PC-9 (cell line): ENCODE data around the gene CAST. TPM values are rescaled to one million over a fixed set of nuclear protein-coding genes. Genes with fewer than 3 reads are reported as not detected.

Source experiments
- BruUV-seq: library from RNA; stranded (reverse); fragments of 400-500 nt; replicated peaks from 2 replicates; lab custom pipeline; 2021; lab: Mats Ljungman, UMichigan
- CTCF ChIA-PET: fragments of 300-600 bp; sonication (Branson Sonifier 250); formaldehyde crosslinking; loops from one replicate; lab custom pipeline; 2022; ENCODE audit warnings: antibody characterized with exemption; lab: Charles Lee
- POLR2A ChIA-PET: fragments of 300-600 bp; sonication (Branson Sonifier 250); formaldehyde crosslinking; loops from one replicate; lab custom pipeline; 2022; ENCODE audit warnings: antibody characterized with exemption; ENCODE audit not compliant: unreplicated experiment; lab: Charles Lee
- DNase-seq, 2 experiments: peaks; one replicate each; pipeline versions ENCODE4 v3.0.0 to v3.0.0-alpha.2; 2015 to 2022; ENCODE audit warnings: mixed read lengths in 1 of 2
- H2AFZ ChIP-seq: fragments of 200-600 bp; sonication (generic); 2 replicates; pipeline ENCODE4 v1.8.1; 2017; ENCODE audit warnings: antibody characterized with exemption
- H3F3A ChIP-seq: fragments of 200-600 bp; sonication (generic); 2 replicates; pipeline ENCODE4 v1.8.1; 2017; ENCODE audit warnings: antibody characterized with exemption, mild to moderate bottlenecking, low read depth; ENCODE audit not compliant: insufficient read depth
- H3K27ac ChIP-seq: fragments of 200-600 bp; sonication (generic); 2 replicates; pipeline ENCODE4 v1.6.1; 2016; ENCODE audit warnings: mixed run types
- H3K27me3 ChIP-seq: fragments of 200-600 bp; sonication (generic); 2 replicates; pipeline ENCODE4 v1.6.1; 2016; ENCODE audit warnings: low read depth, mixed run types; ENCODE audit not compliant: insufficient read depth
- H3K36me3 ChIP-seq: fragments of 200-600 bp; sonication (generic); 2 replicates; pipeline ENCODE4 v1.6.1; 2016; ENCODE audit warnings: low read depth, mixed run types
- H3K4me1 ChIP-seq: fragments of 200-600 bp; sonication (generic); replicated peaks from 2 replicates; pipeline ENCODE4 v1.6.1; 2016; ENCODE audit warnings: mixed run types; ENCODE audit not compliant: insufficient read depth
- H3K4me2 ChIP-seq: fragments of 200-600 bp; sonication (generic); 2 replicates; pipeline ENCODE4 v1.6.1; 2017; ENCODE audit warnings: mixed run types
- H3K4me3 ChIP-seq: fragments of 200-600 bp; sonication (generic); 2 replicates; pipeline ENCODE4 v1.6.1; 2016; ENCODE audit warnings: mixed run types
- H3K79me2 ChIP-seq: fragments of 200-600 bp; sonication (generic); 2 replicates; pipeline ENCODE4 v1.6.1; 2017; ENCODE audit warnings: low read depth, mixed run types
- H3K9me2 ChIP-seq: fragments of 200-600 bp; sonication (generic); 2 replicates; pipeline ENCODE4 v1.8.1; 2017; ENCODE audit warnings: mild to moderate bottlenecking; ENCODE audit not compliant: insufficient read depth
- H3K9me3 ChIP-seq: fragments of 200-600 bp; sonication (generic); 2 replicates; pipeline ENCODE4 v1.8.1; 2016; ENCODE audit warnings: low read depth; ENCODE audit not compliant: insufficient read depth
- H4K20me1 ChIP-seq: fragments of 200-600 bp; sonication (generic); 2 replicates; pipeline ENCODE4 v1.8.1; 2017; ENCODE audit not compliant: insufficient read depth
- CTCF ChIP-seq: fragments of 200-600 bp; sonication (generic); conservative IDR thresholded peaks from 2 replicates; pipeline ENCODE4 v1.6.1; 2017; ENCODE audit warnings: mixed run types, antibody characterized with exemption, mild to moderate bottlenecking, moderate library complexity
- EZH2 ChIP-seq: fragments of 200-600 bp; sonication (generic); IDR thresholded peaks from 2 replicates; pipeline ENCODE4 v1.8.0; 2017; ENCODE audit warnings: antibody characterized with exemption, low read depth
- intact Hi-C: fragments of 100-400 bp; cut with micrococcal nuclease; formaldehyde crosslinking; loops from one replicate; pipeline ENCODE4 v1.10.0; 2022; ENCODE audit not compliant: unreplicated experiment
- total RNA-seq: library from RNA; stranded (reverse); gene quantifications from 2 replicates; pipeline ENCODE4 v1.2.3, GENCODE V29; 2021

Gene CAST
- total RNA-seq, 1 experiment from 2014 or later = 289 TPM

- H3K79me2 ChIP-seq = no peaks in the 10 kb centered on the region
- peaks cover 33% of the 10 kb centered on the region; the same call in 1 of the 2 replicates for H3F3A ChIP-seq
- no peak for TF ChIP-seq CTCF
- no peak for TF ChIP-seq EZH2
- H3K9me2 ChIP-seq = no peaks in the 10 kb centered on the region
- H4K20me1 ChIP-seq = no peaks in the 10 kb centered on the region; the same call in 1 of the 2 replicates
- no TSS peak for BruUV-seq
- intact Hi-C loops = no loop called here
- ChIA-PET POLR2A (no interaction called here), CTCF (no interaction called here)
- 0 out of 2 replicates have a peak, but pooled peaks cover 5% of the 10 kb centered on the region for H3K36me3 ChIP-seq
- H3K27ac ChIP-seq = no peak overlapping the region
- H3K9me3 ChIP-seq = no peaks in the 10 kb centered on the region
- no peak overlapping the region for H2AFZ ChIP-seq
- DNase-seq = no peak
- H3K4me2 ChIP-seq = no peak overlapping the region
- no peak overlapping the region for H3K4me3 ChIP-seq
- peaks cover 15% of the 10 kb centered on the region for H3K4me1 ChIP-seq
- no peaks in the 10 kb centered on the region for H3K27me3 ChIP-seq
These were observed 121.2 kb downstream of the CAST start for GRCh38 chr5:96783326-96783725.

GRCh38 chr5:96785326-96786109 is 123.3 kb downstream of the CAST start:
- Histone ChIP-seq H3K9me2 (no peaks in the 10 kb centered on the region), H2AFZ (no peak overlapping the region), H3K27ac (no peak overlapping the region), H3K27me3 (no peaks in the 10 kb centered on the region), H3K36me3 (no peaks in the 10 kb centered on the region), H3K4me2 (no peak overlapping the region), H3F3A (peaks cover 24% of the 10 kb centered on the region; the same call in 1 of the 2 replicates), H3K9me3 (no peaks in the 10 kb centered on the region), H3K4me1 (peaks cover 12% of the 10 kb centered on the region), H3K79me2 (no peaks in the 10 kb centered on the region), H4K20me1 (no peaks in the 10 kb centered on the region; the same call in 1 of the 2 replicates), H3K4me3 (no peak overlapping the region)
- no TSS peak for BruUV-seq
- ChIA-PET CTCF (no interaction called here), POLR2A (no interaction called here)
- DNase-seq = no peak
- TF ChIP-seq EZH2 (no peak), CTCF (no peak)
- intact Hi-C loops = no loop called here

- no peak for DNase-seq
- no peaks in the 10 kb centered on the region for H3K27me3 ChIP-seq
These were observed 126.1 kb downstream of the CAST start for GRCh38 chr5:96788112-96788749.

More at GRCh38 chr5:96788112-96788749, 126.1 kb downstream of the CAST start:
- H3K9me3 ChIP-seq = no peaks in the 10 kb centered on the region
- H3K4me2 ChIP-seq = no peak overlapping the region
- H3K4me1 ChIP-seq = no peaks in the 10 kb centered on the region
- no peaks in the 10 kb centered on the region for H3K9me2 ChIP-seq
- no peak overlapping the region for H3K27ac ChIP-seq
- no peak overlapping the region for H3K4me3 ChIP-seq
- no TSS peak for BruUV-seq
- ChIA-PET CTCF (no interaction called here), POLR2A (interaction anchor here (0.7 kb wide), 1 partner anchor 87 kb away, joined by 3 read pairs; no protein-coding TSS in a partner anchor)
- intact Hi-C loops = no loop called here
- H4K20me1 ChIP-seq = no peaks in the 10 kb centered on the region
- no peak overlapping the region for H2AFZ ChIP-seq
- no peaks in the 10 kb centered on the region for H3K79me2 ChIP-seq
- H3F3A ChIP-seq = peaks cover 5% of the 10 kb centered on the region; the same call in 1 of the 2 replicates
- TF ChIP-seq EZH2 (no peak), CTCF (no peak)
- 0 out of 2 replicates have a peak, but pooled peaks cover 5% of the 10 kb centered on the region for H3K36me3 ChIP-seq
